NT2/D1 (cell line): ENCODE results near the gene TEX29.

Experiments
- SUZ12 ChIP-seq: IDR thresholded peaks from 2 replicates; pipeline ENCODE4 v1.6.1; 2011; ENCODE audit not compliant: insufficient read length, insufficient read depth; ENCODE audit errors: extremely low read depth
- YY1 ChIP-seq: IDR thresholded peaks from 2 replicates; pipeline ENCODE4 v1.6.1; 2011; ENCODE audit not compliant: insufficient read length, insufficient read depth
- ZNF274 ChIP-seq: IDR thresholded peaks from 2 replicates; pipeline ENCODE4 v1.6.1; 2011; ENCODE audit warnings: mild to moderate bottlenecking, low read depth, low read length

DNA sequence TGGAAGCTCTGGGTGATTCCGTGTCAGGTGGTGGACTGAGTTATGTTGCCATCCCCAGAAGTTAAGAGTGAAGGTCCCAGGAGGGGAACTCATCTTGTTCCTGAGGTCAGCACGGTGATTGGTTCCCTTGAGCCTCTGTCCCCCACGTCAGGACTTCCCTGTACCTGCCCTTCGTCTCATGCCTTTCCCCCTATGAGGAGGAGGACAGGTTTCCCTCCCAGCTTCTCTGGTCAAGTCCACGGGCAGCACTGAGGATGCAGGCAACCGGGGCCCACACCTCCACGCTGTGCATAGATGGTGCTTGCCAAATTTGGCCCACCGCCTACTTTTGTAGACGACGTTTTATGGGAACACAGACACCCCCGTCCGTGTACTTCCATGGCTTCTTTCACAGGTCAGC is 42.7 kb downstream of the TEX29 start:
- TF ChIP-seq YY1: no peak
- no peak for TF ChIP-seq SUZ12
- TF ChIP-seq ZNF274: no peak
